Liver (tissue), 9 donors: ENCODE measurements around the gene IFIT3. TPM values are rescaled to one million over a fixed set of nuclear protein-coding genes. Genes with fewer than 3 reads are reported as not detected.

Experiments used
- DNase-seq: peaks from one replicate; pipeline ENCODE4 v3.0.0-alpha.2; 2017; ENCODE audit warnings: low spot score
- H3K27ac ChIP-seq, 2 donors: one replicate each; pipeline ENCODE4 v1.7.0; 2013; ENCODE audit warnings: inconsistent platforms in 2 of 2, low read length in 2 of 2, control low read depth in 1 of 2, low read depth in 1 of 2, mild to moderate bottlenecking in 1 of 2
- H3K27me3 ChIP-seq, 4 donors: one replicate each; pipeline versions ENCODE4 v1.6.1 to v1.7.0; 2013; ENCODE audit warnings: low read length in 3 of 4, inconsistent platforms in 1 of 4, mild to moderate bottlenecking in 1 of 4, moderate library complexity in 1 of 4; ENCODE audit not compliant: control insufficient read depth in 4 of 4, insufficient read depth in 4 of 4
- H3K36me3 ChIP-seq, 4 donors: one replicate each; pipeline versions ENCODE4 v1.6.1 to v1.7.0; 2013; ENCODE audit warnings: low read length in 3 of 4, mild to moderate bottlenecking in 3 of 4, low read depth in 1 of 4, moderate library complexity in 1 of 4; ENCODE audit not compliant: control insufficient read depth in 4 of 4, insufficient read depth in 3 of 4
- H3K4me1 ChIP-seq, 4 donors: one replicate each; pipeline versions ENCODE4 v1.6.1 to v1.7.0; 2013; ENCODE audit warnings: low read length in 3 of 4, mild to moderate bottlenecking in 3 of 4, moderate library complexity in 1 of 4; ENCODE audit not compliant: control insufficient read depth in 4 of 4, insufficient read depth in 4 of 4
- H3K4me3 ChIP-seq, 3 donors: one replicate each; pipeline versions ENCODE4 v1.6.1 to v1.7.0; 2013; ENCODE audit warnings: low read length in 3 of 3, control low read depth in 1 of 3, low read depth in 1 of 3, mild to moderate bottlenecking in 1 of 3
- H3K9ac ChIP-seq, 2 donors: one replicate each; pipeline ENCODE4 v1.7.0; 2013; ENCODE audit warnings: low read length in 2 of 2, mild to moderate bottlenecking in 2 of 2, moderate library complexity in 2 of 2, control low read depth in 1 of 2, low read depth in 1 of 2
- H3K9me3 ChIP-seq, 4 donors: one replicate each; pipeline versions ENCODE4 v1.6.1 to v1.7.0; 2013; ENCODE audit warnings: low read length in 3 of 4; ENCODE audit not compliant: control insufficient read depth in 4 of 4
- EGR1 ChIP-seq, 2 donors: IDR thresholded peaks; 2 replicates each; pipeline ENCODE4 v1.6.1; 2016 to 2018; ENCODE audit warnings: antibody characterized with exemption in 2 of 2, low read depth in 2 of 2
- FOXA1 ChIP-seq: IDR thresholded peaks from 2 replicates; pipeline ENCODE4 v1.6.1; 2016; ENCODE audit warnings: antibody characterized with exemption
- FOXA2 ChIP-seq: IDR thresholded peaks from 2 replicates; pipeline ENCODE4 v1.6.1; 2016; ENCODE audit warnings: antibody characterized with exemption
- GABPA ChIP-seq, 2 donors: IDR thresholded peaks in 1 of 2; conservative IDR thresholded peaks in 1 of 2; 2 replicates each; pipeline ENCODE4 v1.6.1; 2016; ENCODE audit warnings: antibody characterized with exemption in 2 of 2, mild to moderate bottlenecking in 1 of 2, moderate library complexity in 1 of 2
- HNF4A ChIP-seq, 2 donors: conservative IDR thresholded peaks; 2 replicates each; pipeline ENCODE4 v1.6.1; 2016; ENCODE audit warnings: antibody characterized with exemption in 2 of 2, mild to moderate bottlenecking in 2 of 2
- HNF4G ChIP-seq: IDR thresholded peaks from 2 replicates; pipeline ENCODE4 v1.6.1; 2016; ENCODE audit warnings: antibody characterized with exemption
- JUND ChIP-seq, 2 donors: IDR thresholded peaks; 2 replicates each; pipeline ENCODE4 v1.6.1; 2016; ENCODE audit warnings: antibody characterized with exemption in 2 of 2
- MAX ChIP-seq: IDR thresholded peaks from 2 replicates; pipeline ENCODE4 v1.6.1; 2016; ENCODE audit warnings: antibody characterized with exemption
- NR2F2 ChIP-seq: IDR thresholded peaks from 2 replicates; pipeline ENCODE4 v1.6.1; 2016; ENCODE audit warnings: antibody characterized with exemption
- RAD21 ChIP-seq, 2 donors: IDR thresholded peaks; 2 replicates each; pipeline ENCODE4 v1.6.1; 2016; ENCODE audit warnings: antibody characterized with exemption in 2 of 2, mild to moderate bottlenecking in 2 of 2
- REST ChIP-seq: IDR thresholded peaks from 2 replicates; pipeline ENCODE4 v1.6.1; 2016; ENCODE audit warnings: antibody characterized with exemption, mild to moderate bottlenecking
- RXRA ChIP-seq, 2 donors: IDR thresholded peaks; 2 replicates each; pipeline ENCODE4 v1.6.1; 2017 to 2018; ENCODE audit warnings: antibody characterized with exemption in 2 of 2, mild to moderate bottlenecking in 1 of 2
- SP1 ChIP-seq: IDR thresholded peaks from 2 replicates; pipeline ENCODE4 v1.6.1; 2018; ENCODE audit warnings: antibody characterized with exemption, mild to moderate bottlenecking
- TAF1 ChIP-seq: conservative IDR thresholded peaks from 2 replicates; pipeline ENCODE4 v1.6.1; 2016; ENCODE audit warnings: antibody characterized with exemption, mild to moderate bottlenecking
- YY1 ChIP-seq: IDR thresholded peaks from 2 replicates; pipeline ENCODE4 v1.6.1; 2016; ENCODE audit warnings: antibody characterized with exemption, mild to moderate bottlenecking
- WGBS: extraction: QIAGEN DNeasy Blood & Tissue Kit; methylation state at CpG from one replicate; pipeline ENCODE4 v1.1.7; 2013; 5-methylcytosine and 5-hydroxymethylcytosine counted together
- polyA plus RNA-seq, 2 donors: library from polyadenylated mRNA; stranded (reverse) in 1 of 2; unstranded in 1 of 2; fragments of 200-250 nt in 1 of 2; fragments of >200 nt in 1 of 2; fragmentation: Nextera tagmentation in 1 of 2; extraction: Ambion mirVana in 1 of 2; gene quantifications; one replicate each; pipeline versions ENCODE4 v1.2.1 to v1.2.3, GENCODE V29; 2013 to 2015
- total RNA-seq, 2 donors: library from RNA; depleted of rRNA; stranded (reverse); fragments of >200 nt; gene quantifications; one replicate each; pipeline ENCODE4 v1.2.3, GENCODE V29; 2014
- TF ChIP-seq, protein P1 (sequence below): IDR thresholded peaks from 2 replicates; pipeline ENCODE4 v1.6.1; 2016; ENCODE audit warnings: antibody characterized with exemption
- TF ChIP-seq, protein P2 (sequence below): IDR thresholded peaks from 2 replicates; pipeline ENCODE4 v1.6.1; 2016; ENCODE audit warnings: antibody characterized with exemption
- TF ChIP-seq, protein P3 (sequence below): fragments of 150-350 bp; IDR thresholded peaks from 2 replicates; pipeline ENCODE4 v1.5.1; 2017; ENCODE audit warnings: improper control_type of control experiment, low read depth, low read length; ENCODE audit not compliant: missing input control
- donor health status: healthy.
- donor health status: healthy.
- donor health status: healthy.
- donor health status: healthy.
- donor health status: healthy.

The IFIT3 gene
- total and polyA plus RNA-seq, 4 donors: 9.2 to 11.2 (median 10.4) TPM

DNA sequence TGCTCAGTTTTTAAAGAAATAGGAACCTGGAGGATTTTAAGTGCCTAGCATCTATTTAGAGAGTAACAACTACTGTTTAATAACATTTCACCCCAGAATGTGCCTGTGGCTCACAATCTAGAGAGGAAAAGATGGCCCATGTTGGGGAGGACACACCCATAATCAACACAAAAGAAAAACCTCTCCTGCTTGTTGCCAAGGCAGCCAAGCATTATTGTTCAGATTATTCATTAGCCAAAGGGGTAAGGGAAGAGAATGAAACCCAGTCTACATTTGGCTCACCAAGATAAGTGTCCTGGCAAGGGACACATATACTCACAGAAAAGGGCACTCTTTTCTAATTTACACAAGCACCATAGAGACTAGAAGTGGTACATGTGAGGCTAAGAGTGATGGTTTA lies 32.4 kb downstream of the IFIT3 start:
- Histone ChIP-seq H3K4me1 (no peaks in the 10 kb centered on the region), H3K36me3 (no peaks in the 10 kb centered on the region), H3K4me3 (no peak overlapping the region), H3K9ac (no peak overlapping the region), H3K9me3 (no peaks in the 10 kb centered on the region), H3K27ac (no peak overlapping the region), H3K27me3 (no peaks in the 10 kb centered on the region)
- TF ChIP-seq TAF1 (no peak), FOXA1 (no peak), GABPA (IDR thresholded peaks at IDR 0.05 in 1 of 2, conservative IDR thresholded peaks at IDR 0.05 in 1 of 2) (no peak), YY1 (no peak)
- DNase-seq: no peak

DNA sequence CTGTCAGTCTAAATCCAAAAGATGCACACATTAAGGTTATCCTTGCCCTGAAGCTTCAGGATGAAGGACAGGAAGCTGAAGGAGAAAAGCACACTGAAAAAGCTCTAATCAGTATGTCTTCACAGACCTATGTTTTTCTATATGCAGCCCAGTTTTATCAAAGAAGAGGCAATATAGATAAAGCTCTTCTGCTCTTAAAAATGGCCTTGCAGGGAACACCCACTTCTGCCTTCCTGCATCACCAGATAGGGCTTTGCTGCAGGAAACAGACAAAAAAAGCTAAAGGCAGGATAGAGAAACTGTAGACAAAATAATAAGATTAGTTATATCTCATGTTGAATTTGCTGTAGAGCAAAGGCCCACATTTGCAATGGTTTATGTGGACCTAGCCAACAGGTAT lies 35.1 kb downstream of the IFIT3 start:
- no peak for TF ChIP-seq EGR1 (IDR thresholded peaks at IDR 0.05; ENCODE audit: low read depth in 2 of 2)
- no peak overlapping the region for H3K4me3 ChIP-seq
- DNase-seq: no peak
- no peaks in the 10 kb centered on the region for H3K9me3 ChIP-seq
- H3K36me3 ChIP-seq: no peaks in the 10 kb centered on the region
- H3K27me3 ChIP-seq: no peaks in the 10 kb centered on the region
- no peak overlapping the region for H3K9ac ChIP-seq
- H3K27ac ChIP-seq: no peak overlapping the region
- peaks cover 0 to 6% (median 3%) of the 10 kb centered on the region in 4 donors for H3K4me1 ChIP-seq

DNA sequence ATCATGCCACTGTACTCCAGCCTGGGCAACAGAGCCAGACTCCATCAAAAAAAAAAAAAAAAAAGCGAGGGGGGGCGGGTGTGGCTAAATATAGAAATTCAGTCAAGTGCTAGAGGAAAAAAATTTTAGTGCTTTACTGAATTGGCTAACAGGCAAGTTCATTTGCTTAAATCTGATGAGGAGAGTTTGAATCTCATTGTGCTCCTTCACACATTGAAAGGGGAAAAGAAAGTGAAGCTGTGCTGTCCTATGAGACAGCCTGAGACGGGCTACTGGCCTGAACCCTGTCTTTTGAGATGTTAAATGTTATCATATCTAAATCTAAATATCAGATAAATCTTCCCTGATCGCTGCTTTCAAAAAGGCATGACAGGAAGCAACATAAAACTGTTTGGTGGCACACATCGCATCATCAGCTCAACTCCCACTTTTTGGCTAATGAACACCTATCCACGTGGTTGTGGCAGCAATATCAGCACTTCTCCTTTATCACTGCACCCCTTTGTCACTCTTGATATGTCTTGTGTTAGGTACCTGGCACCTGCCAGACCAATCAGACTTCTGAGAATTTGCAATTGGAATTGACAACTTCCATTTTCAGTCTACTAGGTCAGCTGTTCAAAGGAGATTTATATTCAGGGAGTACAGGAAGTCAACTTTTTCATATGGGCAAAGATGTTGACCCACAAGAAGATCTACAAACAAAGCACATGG lies 36.1 kb downstream of the IFIT3 start:
- Histone ChIP-seq H3K9ac (no peak overlapping the region), H3K27me3 (no peaks in the 10 kb centered on the region), H3K9me3 (no peaks in the 10 kb centered on the region), H3K4me1 (peaks cover 0 to 15% (median 4%) of the 10 kb centered on the region in 4 donors), H3K27ac (no peak overlapping the region), H3K4me3 (no peak overlapping the region), H3K36me3 (no peaks in the 10 kb centered on the region)
- DNase-seq: no peak
- 87% methylated on average over 6 of the region's 6 CpGs for WGBS
- TF ChIP-seq, protein P1, sequence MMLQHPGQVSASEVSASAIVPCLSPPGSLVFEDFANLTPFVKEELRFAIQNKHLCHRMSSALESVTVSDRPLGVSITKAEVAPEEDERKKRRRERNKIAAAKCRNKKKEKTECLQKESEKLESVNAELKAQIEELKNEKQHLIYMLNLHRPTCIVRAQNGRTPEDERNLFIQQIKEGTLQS: no peak
- TF ChIP-seq HNF4G (no peak), REST (no peak), RXRA (IDR thresholded peaks at IDR 0.05) (no peak), YY1 (no peak), HNF4A (conservative IDR thresholded peaks at IDR 0.05) (no peak), MAX (no peak), FOXA1 (no peak), NR2F2 (no peak), TAF1 (no peak), SP1 (no peak), JUND (IDR thresholded peaks at IDR 0.05) (no peak), RAD21 (IDR thresholded peaks at IDR 0.05) (no peak), EGR1 (IDR thresholded peaks at IDR 0.05; ENCODE audit: low read depth in 2 of 2) (no peak), FOXA2 (no peak), GABPA (IDR thresholded peaks at IDR 0.05 in 1 of 2, conservative IDR thresholded peaks at IDR 0.05 in 1 of 2) (no peak)
- TF ChIP-seq, protein P2, sequence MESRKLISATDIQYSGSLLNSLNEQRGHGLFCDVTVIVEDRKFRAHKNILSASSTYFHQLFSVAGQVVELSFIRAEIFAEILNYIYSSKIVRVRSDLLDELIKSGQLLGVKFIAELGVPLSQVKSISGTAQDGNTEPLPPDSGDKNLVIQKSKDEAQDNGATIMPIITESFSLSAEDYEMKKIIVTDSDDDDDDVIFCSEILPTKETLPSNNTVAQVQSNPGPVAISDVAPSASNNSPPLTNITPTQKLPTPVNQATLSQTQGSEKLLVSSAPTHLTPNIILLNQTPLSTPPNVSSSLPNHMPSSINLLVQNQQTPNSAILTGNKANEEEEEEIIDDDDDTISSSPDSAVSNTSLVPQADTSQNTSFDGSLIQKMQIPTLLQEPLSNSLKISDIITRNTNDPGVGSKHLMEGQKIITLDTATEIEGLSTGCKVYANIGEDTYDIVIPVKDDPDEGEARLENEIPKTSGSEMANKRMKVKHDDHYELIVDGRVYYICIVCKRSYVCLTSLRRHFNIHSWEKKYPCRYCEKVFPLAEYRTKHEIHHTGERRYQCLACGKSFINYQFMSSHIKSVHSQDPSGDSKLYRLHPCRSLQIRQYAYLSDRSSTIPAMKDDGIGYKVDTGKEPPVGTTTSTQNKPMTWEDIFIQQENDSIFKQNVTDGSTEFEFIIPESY: no peak
- TF ChIP-seq, protein P3, sequence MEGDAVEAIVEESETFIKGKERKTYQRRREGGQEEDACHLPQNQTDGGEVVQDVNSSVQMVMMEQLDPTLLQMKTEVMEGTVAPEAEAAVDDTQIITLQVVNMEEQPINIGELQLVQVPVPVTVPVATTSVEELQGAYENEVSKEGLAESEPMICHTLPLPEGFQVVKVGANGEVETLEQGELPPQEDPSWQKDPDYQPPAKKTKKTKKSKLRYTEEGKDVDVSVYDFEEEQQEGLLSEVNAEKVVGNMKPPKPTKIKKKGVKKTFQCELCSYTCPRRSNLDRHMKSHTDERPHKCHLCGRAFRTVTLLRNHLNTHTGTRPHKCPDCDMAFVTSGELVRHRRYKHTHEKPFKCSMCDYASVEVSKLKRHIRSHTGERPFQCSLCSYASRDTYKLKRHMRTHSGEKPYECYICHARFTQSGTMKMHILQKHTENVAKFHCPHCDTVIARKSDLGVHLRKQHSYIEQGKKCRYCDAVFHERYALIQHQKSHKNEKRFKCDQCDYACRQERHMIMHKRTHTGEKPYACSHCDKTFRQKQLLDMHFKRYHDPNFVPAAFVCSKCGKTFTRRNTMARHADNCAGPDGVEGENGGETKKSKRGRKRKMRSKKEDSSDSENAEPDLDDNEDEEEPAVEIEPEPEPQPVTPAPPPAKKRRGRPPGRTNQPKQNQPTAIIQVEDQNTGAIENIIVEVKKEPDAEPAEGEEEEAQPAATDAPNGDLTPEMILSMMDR: no peak
